ENCODE results near the gene ANKRD37.
A peak's percentile ranks its signal among the peaks of the same experiment; 100 is the strongest.
"Not testable (repeated sequence)": the region's sequence is repeated elsewhere in the genome, so short reads cannot be mapped to it uniquely, and the experiment has no call there.

The ANKRD37 gene

GRCh38 chr4:185396724-185397385 lies at the start of gene ANKRD37:
TSS of gene ANKRD37 (plus strand) at chr4:185396841. CDS start at chr4:185396924, 83 bp downstream.
- DNase-seq (ENCODE audit: low spot score) = peak; percentile 45

GRCh38 chr4:185346975-185347601 lies 49.6 kb upstream of the ANKRD37 start:
- no peak for DNase-seq (ENCODE audit: low spot score)

GRCh38 chr4:185351691-185352090 lies 45.0 kb upstream of the ANKRD37 start:
- DNase-seq (ENCODE audit: low spot score) = no peak

- no peak for DNase-seq (ENCODE audit: low spot score)
These were observed 44.4 kb upstream of the ANKRD37 start for GRCh38 chr4:185352202-185352601.

GRCh38 chr4:185352741-185353140 lies 43.9 kb upstream of the ANKRD37 start:
- no peak for DNase-seq (ENCODE audit: low spot score)

- DNase-seq (ENCODE audit: low spot score) = peak; percentile 22
These were observed 39.4 kb upstream of the ANKRD37 start for GRCh38 chr4:185357211-185357610.

- no peak for DNase-seq (ENCODE audit: low spot score)
These were observed 38.8 kb upstream of the ANKRD37 start for GRCh38 chr4:185357733-185358440.

GRCh38 chr4:185358514-185358913 lies 38.1 kb upstream of the ANKRD37 start:
- DNase-seq (ENCODE audit: low spot score) = peak; percentile 22

- DNase-seq (ENCODE audit: low spot score) = no peak
These were observed 37.7 kb upstream of the ANKRD37 start for GRCh38 chr4:185358959-185359358.

GRCh38 chr4:185359767-185360446 lies 36.7 kb upstream of the ANKRD37 start:
- DNase-seq (ENCODE audit: low spot score) = no peak

- no peak for DNase-seq (ENCODE audit: low spot score)
These were observed 34.8 kb upstream of the ANKRD37 start for GRCh38 chr4:185361872-185362271.

GRCh38 chr4:185362570-185362969 lies 34.1 kb upstream of the ANKRD37 start:
- not testable (repeated sequence) for DNase-seq (ENCODE audit: low spot score)

- no peak for DNase-seq (ENCODE audit: low spot score)
These were observed 33.4 kb upstream of the ANKRD37 start for GRCh38 chr4:185363251-185363650.

GRCh38 chr4:185364886-185365285 lies 31.8 kb upstream of the ANKRD37 start:
- no peak for DNase-seq (ENCODE audit: low spot score)

- no peak for DNase-seq (ENCODE audit: low spot score)
These were observed 26.9 kb upstream of the ANKRD37 start for GRCh38 chr4:185369731-185370130.

- DNase-seq (ENCODE audit: low spot score) = no peak
These were observed 26.2 kb upstream of the ANKRD37 start for GRCh38 chr4:185370268-185370949.

- DNase-seq (ENCODE audit: low spot score) = no peak
These were observed 24.9 kb upstream of the ANKRD37 start for GRCh38 chr4:185371702-185372101.

GRCh38 chr4:185374027-185374426 lies 22.6 kb upstream of the ANKRD37 start:
- DNase-seq (ENCODE audit: low spot score) = no peak

- DNase-seq (ENCODE audit: low spot score) = no peak
These were observed 22.1 kb upstream of the ANKRD37 start for GRCh38 chr4:185374573-185374972.

- no peak for DNase-seq (ENCODE audit: low spot score)
These were observed 18.4 kb upstream of the ANKRD37 start for GRCh38 chr4:185378264-185378663.

- DNase-seq (ENCODE audit: low spot score) = no peak
These were observed 17.0 kb upstream of the ANKRD37 start for GRCh38 chr4:185379326-185380295.
